Skeletal muscle satellite cell (primary cell): Measurements from ENCODE around the gene ADTRP.
"Not testable (repeated sequence)": the region's sequence is repeated elsewhere in the genome, so short reads cannot be mapped to it uniquely, and the experiment has no call there.

ENCODE experiments used
- H3K27me3 ChIP-seq: 2 replicates; pipeline ENCODE4 v1.7.0; 2013; ENCODE audit warnings: low read length; ENCODE audit not compliant: control insufficient read depth, insufficient read depth
- H3K36me3 ChIP-seq: 2 replicates; pipeline ENCODE4 v1.7.0; 2013; ENCODE audit warnings: mild to moderate bottlenecking, control low read depth, low read length; ENCODE audit not compliant: insufficient read depth
- H3K4me1 ChIP-seq: 2 replicates; pipeline ENCODE4 v1.7.0; 2013; ENCODE audit warnings: low read length; ENCODE audit not compliant: control insufficient read depth, insufficient read depth
- H3K4me2 ChIP-seq: 2 replicates; pipeline ENCODE4 v1.7.0; 2013; ENCODE audit warnings: mild to moderate bottlenecking, low read length
- H3K4me3 ChIP-seq: 2 replicates; pipeline ENCODE4 v1.7.0; 2013; ENCODE audit warnings: low read length
- H3K9ac ChIP-seq: 2 replicates; pipeline ENCODE4 v1.7.0; 2013; ENCODE audit warnings: mild to moderate bottlenecking, low read depth, low read length, moderate library complexity
- H3K9me3 ChIP-seq: replicated peaks from 2 replicates; pipeline ENCODE4 v1.7.0; 2013; ENCODE audit warnings: mild to moderate bottlenecking, control low read depth, low read length

The ADTRP gene

GRCh38 chr6:11681770-11682169 lies 96.8 kb downstream of the ADTRP start:
- H3K36me3 ChIP-seq: no peaks in the 10 kb centered on the region
- H3K4me1 ChIP-seq: peaks cover 29% of the 10 kb centered on the region
- H3K4me2 ChIP-seq: no peak overlapping the region
- no peaks in the 10 kb centered on the region for H3K9me3 ChIP-seq
- H3K27me3 ChIP-seq: no peaks in the 10 kb centered on the region
- H3K9ac ChIP-seq: no peak overlapping the region
- no peak overlapping the region for H3K4me3 ChIP-seq

DNA sequence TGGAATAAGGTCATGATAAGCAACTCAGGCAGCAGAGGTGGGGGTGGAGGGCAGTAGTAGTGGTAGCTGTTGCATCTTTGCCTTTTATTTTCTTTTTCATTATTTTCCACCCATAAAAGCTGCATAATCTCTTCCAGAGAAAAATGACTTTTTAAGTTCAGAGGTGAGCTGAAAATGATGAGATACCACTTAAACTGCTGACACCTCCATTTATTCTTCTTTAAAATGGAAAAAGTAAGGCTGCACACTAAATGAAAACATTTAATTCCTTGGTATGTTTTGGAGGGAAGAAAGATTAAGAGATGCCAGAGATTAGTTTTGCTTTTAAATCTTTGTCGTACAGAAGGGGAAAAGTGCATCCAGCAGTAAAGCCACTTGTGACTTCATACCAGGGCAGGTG lies 97.2 kb downstream of the ADTRP start:
- no peak overlapping the region for H3K4me3 ChIP-seq

GRCh38 chr6:11680479-11680878 lies 98.1 kb downstream of the ADTRP start:
- not testable (repeated sequence) for H3K9ac ChIP-seq

More for the DNA sequence above, 97.2 kb downstream of the ADTRP start:
- peaks cover 29% of the 10 kb centered on the region for H3K4me1 ChIP-seq
- H3K9me3 ChIP-seq: no peaks in the 10 kb centered on the region
- no peaks in the 10 kb centered on the region for H3K36me3 ChIP-seq
- H3K9ac ChIP-seq: no peak overlapping the region
- no peak overlapping the region for H3K4me2 ChIP-seq
- no peaks in the 10 kb centered on the region for H3K27me3 ChIP-seq

GRCh38 chr6:11679099-11679498 lies 99.5 kb downstream of the ADTRP start:
- H3K9ac ChIP-seq: no peak overlapping the region
- peaks cover 12% of the 10 kb centered on the region for H3K4me1 ChIP-seq
- no peaks in the 10 kb centered on the region for H3K36me3 ChIP-seq
- no peak overlapping the region for H3K4me3 ChIP-seq
- H3K9me3 ChIP-seq: no peaks in the 10 kb centered on the region
- no peak overlapping the region for H3K4me2 ChIP-seq
- H3K27me3 ChIP-seq: no peaks in the 10 kb centered on the region

More at GRCh38 chr6:11680479-11680878, 98.1 kb downstream of the ADTRP start:
- peaks cover 20% of the 10 kb centered on the region for H3K4me1 ChIP-seq
- not testable (repeated sequence) for H3K36me3 ChIP-seq, H3K4me3 ChIP-seq, H3K4me2 ChIP-seq, H3K9me3 ChIP-seq, H3K27me3 ChIP-seq

DNA sequence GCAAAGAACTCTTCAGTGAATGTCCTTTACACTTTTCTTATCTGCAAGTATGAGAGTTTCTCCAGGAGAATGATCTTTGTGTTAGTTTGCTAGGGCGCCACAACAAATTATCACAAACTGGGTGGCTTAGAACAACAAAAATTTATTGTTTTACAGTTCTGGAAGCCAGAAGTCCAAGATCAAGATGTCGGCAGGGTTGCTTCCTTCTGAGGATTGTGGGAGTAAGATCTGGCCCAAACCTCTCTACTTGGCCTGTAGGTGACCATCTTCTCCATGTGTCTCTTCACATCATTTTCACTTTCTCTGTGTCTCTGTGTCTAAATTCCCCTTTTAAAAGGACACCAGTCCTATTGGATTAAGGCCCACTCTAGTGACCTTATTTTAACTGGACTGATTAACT lies 103.0 kb downstream of the ADTRP start:
- Histone ChIP-seq H3K9ac (no peak overlapping the region), H3K9me3 (no peaks in the 10 kb centered on the region)

DNA sequence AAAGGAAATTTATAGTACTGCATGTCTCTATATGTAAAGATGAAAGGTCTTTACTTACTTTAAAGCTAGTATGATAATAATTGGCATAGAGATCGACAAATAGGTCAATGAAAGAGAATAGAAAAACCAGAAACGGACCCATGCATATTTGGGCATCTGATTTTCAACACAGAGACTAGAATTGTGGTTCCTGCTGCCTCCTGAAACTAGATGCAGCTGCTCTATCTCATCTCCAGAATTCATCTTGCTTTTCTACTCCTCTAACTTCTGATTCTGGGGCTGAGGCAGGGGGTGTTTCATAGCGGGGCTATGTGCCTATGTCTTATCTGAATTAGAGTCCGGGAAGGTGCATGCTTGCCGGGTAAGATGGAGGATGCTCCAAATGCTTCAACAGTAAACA lies 105.9 kb downstream of the ADTRP start:
- no peak overlapping the region for H3K9ac ChIP-seq
- H3K27me3 ChIP-seq: no peaks in the 10 kb centered on the region
- H3K9me3 ChIP-seq: no peaks in the 10 kb centered on the region
- H3K36me3 ChIP-seq: no peaks in the 10 kb centered on the region
- no peak overlapping the region for H3K4me2 ChIP-seq
- H3K4me3 ChIP-seq: no peak overlapping the region
- H3K4me1 ChIP-seq: no peaks in the 10 kb centered on the region

More for the DNA sequence above, 103.0 kb downstream of the ADTRP start:
- Histone ChIP-seq H3K4me2 (no peak overlapping the region), H3K27me3 (no peaks in the 10 kb centered on the region), H3K4me1 (no peaks in the 10 kb centered on the region), H3K4me3 (no peak overlapping the region), H3K36me3 (no peaks in the 10 kb centered on the region)

DNA sequence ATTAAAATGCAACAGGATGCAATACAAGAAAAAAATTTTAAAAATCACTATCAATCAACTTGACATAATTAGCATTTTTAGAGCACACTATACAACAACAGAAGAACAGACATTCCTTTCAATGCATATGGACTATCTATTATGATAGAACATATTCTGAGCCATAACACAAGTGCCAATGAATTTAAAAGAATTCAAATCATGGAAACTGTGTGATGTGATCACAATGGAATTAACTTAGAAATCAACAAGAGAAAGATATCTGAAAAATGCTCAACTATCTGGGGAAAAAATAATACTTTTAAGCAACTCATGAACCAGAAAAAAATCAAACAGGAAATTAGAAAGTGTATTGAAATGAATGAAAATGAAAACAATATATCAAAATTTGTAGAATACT lies 106.3 kb downstream of the ADTRP start:
- Histone ChIP-seq H3K9me3 (no peaks in the 10 kb centered on the region), H3K4me1 (no peaks in the 10 kb centered on the region), H3K36me3 (no peaks in the 10 kb centered on the region), H3K9ac (no peak overlapping the region), H3K4me2 (no peak overlapping the region), H3K27me3 (no peaks in the 10 kb centered on the region), H3K4me3 (no peak overlapping the region)

- H3K4me3 ChIP-seq: no peak overlapping the region
- H3K4me2 ChIP-seq: no peak overlapping the region
- H3K4me1 ChIP-seq: no peaks in the 10 kb centered on the region
- H3K27me3 ChIP-seq: no peaks in the 10 kb centered on the region
- no peak overlapping the region for H3K9ac ChIP-seq
- H3K36me3 ChIP-seq: no peaks in the 10 kb centered on the region
- no peaks in the 10 kb centered on the region for H3K9me3 ChIP-seq
Measured at GRCh38 chr6:11669696-11670095, 108.9 kb downstream of the ADTRP start.

DNA sequence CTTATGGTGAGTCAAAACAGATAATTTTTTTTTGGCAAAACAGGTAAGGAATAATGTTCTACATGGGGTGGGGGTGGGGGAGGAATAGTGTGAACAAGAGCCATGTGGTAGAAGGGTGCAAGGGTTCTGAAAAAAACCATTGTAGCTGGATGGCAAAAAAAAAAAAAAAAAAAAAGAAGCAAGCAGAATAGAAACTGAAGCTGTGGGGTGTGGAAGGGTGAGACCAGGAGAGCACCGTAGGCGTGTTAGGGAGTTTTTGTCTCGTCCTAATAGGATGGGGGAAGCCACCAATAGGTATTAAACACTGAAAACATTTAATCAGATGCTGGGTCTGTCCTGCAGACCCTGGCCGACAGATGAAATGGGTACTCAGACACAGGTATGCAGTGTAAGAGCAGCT lies 110.1 kb downstream of the ADTRP start:
- H3K27me3 ChIP-seq: no peaks in the 10 kb centered on the region
- no peaks in the 10 kb centered on the region for H3K4me1 ChIP-seq
- no peaks in the 10 kb centered on the region for H3K9me3 ChIP-seq
- H3K4me2 ChIP-seq: no peak overlapping the region
- no peak overlapping the region for H3K9ac ChIP-seq
- no peaks in the 10 kb centered on the region for H3K36me3 ChIP-seq
- no peak overlapping the region for H3K4me3 ChIP-seq

- Histone ChIP-seq H3K27me3 (no peaks in the 10 kb centered on the region), H3K9me3 (no peaks in the 10 kb centered on the region), H3K36me3 (no peaks in the 10 kb centered on the region), H3K4me2 (no peak overlapping the region), H3K4me1 (no peaks in the 10 kb centered on the region), H3K4me3 (no peak overlapping the region), H3K9ac (no peak overlapping the region)
Measured at GRCh38 chr6:11667876-11668275, 110.7 kb downstream of the ADTRP start.

GRCh38 chr6:11665604-11666326 lies 112.8 kb downstream of the ADTRP start:
- no peaks in the 10 kb centered on the region for H3K9me3 ChIP-seq
- H3K4me2 ChIP-seq: no peak overlapping the region
- H3K27me3 ChIP-seq: no peaks in the 10 kb centered on the region
- no peaks in the 10 kb centered on the region for H3K4me1 ChIP-seq
- H3K4me3 ChIP-seq: no peak overlapping the region
- no peak overlapping the region for H3K9ac ChIP-seq
- no peaks in the 10 kb centered on the region for H3K36me3 ChIP-seq
